B cell (primary cell): ENCODE data around the gene TGFB1.

Source experiments
- EZH2 ChIP-seq: IDR thresholded peaks from 2 replicates; pipeline ENCODE4 v1.6.1; 2012; ENCODE audit warnings: borderline replicate concordance, low read depth, mild to moderate bottlenecking, moderate library complexity, low read length; ENCODE audit not compliant: insufficient read depth, poor library complexity, severe bottlenecking
- TF ChIP-seq, protein P1 (sequence below): fragments of 200-600 bp; IDR thresholded peaks from one replicate; pipeline ENCODE4 v1.8.0; 2022; ENCODE audit warnings: antibody characterized with exemption, mild to moderate bottlenecking

DNA sequence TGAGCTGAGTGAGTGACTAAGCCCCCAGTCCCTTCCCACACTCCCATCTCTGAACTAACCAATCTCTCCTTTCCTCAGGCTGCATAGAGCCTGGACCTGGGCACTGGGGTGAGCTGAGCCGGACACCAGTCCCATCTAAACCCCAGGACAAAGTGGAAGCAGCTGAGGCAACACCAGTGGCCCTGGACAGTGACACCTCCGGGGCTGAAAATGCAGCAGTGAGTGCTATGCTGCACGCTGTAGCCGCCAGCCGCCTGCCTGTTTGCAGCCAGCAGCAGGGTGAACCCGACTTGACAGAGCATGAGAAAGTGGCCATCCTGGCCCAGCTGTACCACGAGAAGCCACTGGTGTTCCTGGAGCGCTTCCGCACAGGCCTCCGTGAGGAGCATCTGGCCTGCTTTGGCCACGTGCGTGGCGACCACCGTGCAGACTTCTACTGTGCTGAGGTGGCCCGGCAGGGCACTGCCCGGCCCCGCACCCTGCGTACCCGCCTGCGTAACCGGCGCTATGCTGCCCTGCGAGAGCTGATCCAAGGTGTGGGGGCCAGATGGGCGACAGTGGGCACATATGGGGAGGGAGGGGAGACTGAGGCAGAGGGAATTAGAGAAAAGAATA, 37.3 kb downstream of the TGFB1 start:
- TF ChIP-seq, protein P1, sequence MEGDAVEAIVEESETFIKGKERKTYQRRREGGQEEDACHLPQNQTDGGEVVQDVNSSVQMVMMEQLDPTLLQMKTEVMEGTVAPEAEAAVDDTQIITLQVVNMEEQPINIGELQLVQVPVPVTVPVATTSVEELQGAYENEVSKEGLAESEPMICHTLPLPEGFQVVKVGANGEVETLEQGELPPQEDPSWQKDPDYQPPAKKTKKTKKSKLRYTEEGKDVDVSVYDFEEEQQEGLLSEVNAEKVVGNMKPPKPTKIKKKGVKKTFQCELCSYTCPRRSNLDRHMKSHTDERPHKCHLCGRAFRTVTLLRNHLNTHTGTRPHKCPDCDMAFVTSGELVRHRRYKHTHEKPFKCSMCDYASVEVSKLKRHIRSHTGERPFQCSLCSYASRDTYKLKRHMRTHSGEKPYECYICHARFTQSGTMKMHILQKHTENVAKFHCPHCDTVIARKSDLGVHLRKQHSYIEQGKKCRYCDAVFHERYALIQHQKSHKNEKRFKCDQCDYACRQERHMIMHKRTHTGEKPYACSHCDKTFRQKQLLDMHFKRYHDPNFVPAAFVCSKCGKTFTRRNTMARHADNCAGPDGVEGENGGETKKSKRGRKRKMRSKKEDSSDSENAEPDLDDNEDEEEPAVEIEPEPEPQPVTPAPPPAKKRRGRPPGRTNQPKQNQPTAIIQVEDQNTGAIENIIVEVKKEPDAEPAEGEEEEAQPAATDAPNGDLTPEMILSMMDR, result no peak
- no peak for TF ChIP-seq EZH2
